ENCODE measurements around the gene PRPSAP2. TPM values are rescaled to one million over a fixed set of nuclear protein-coding genes. Genes with fewer than 3 reads are reported as not detected.
"Not testable (repeated sequence)": the region's sequence is repeated elsewhere in the genome, so short reads cannot be mapped to it uniquely, and the experiment has no call there.

PRPSAP2 gene, protein sequence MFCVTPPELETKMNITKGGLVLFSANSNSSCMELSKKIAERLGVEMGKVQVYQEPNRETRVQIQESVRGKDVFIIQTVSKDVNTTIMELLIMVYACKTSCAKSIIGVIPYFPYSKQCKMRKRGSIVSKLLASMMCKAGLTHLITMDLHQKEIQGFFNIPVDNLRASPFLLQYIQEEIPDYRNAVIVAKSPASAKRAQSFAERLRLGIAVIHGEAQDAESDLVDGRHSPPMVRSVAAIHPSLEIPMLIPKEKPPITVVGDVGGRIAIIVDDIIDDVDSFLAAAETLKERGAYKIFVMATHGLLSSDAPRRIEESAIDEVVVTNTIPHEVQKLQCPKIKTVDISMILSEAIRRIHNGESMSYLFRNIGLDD
- polyA plus RNA-seq (ENCODE audit: insufficient read length in 4 of 4), result 10 to 100 TPM; 56.0 to 68.6 (median 62.8) TPM

DNA sequence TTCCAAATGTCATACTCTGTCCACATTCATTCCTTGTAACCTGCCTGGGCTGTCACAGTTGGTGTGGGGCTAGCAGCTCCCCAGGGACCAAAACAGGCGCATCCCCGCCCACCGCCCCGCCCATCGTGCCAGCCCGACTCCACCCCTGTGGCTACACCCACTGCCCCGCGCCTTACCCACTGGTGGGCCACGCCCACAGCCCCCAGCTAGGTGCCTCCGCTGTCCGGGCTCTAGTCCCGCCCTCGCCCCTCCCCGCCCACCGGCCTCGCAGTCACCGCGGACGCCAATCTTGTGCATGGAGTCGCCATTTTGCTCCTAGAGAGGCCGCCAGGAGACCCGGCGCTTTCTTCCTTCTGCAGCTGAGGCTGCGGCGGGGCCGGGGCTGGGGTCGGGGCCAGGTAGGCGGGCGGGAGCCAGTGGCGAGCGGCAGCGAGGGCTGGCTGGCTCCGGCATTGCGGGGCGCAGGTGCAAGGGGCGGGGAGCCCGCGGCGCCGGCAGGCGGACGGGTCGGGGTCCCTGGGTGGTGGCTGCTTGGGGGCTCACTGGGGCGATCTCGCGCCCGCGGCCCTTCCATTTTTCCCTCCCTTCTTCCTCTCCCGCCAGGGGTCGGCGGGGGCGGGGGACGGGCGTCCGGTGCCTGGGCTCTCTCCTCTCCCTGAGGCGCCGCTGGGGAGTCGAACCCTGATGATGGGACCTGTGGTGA lies at the start of gene PRPSAP2:
PRPSAP2 (plus strand) TSS at position 268 of the 703 bp plus-strand sequence. CDS start 7,703 bp downstream, outside the sequence.
- DNase-seq (ENCODE audit: low read depth in 4 of 4, low spot score in 3 of 4), result peak; percentile 80 to 86 (median 82)

DNA sequence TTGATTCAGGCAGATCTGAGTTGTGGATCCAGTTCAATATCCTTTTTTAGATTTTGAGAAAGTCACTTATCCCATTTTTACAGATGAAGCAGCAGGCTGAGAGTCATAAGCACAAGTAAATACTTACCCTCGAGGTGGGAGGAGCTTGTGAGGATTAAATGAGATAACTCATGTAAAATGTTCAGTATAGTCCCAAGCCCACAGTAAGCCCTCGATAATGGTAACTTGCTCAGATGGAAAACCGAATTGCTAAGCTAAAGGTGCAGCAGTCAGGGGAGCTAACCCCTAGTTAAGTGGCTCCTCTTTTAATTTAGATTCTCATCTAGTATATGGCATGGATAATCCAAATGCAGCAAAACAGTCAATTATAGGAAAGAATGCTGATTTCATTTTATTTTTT lies 42.0 kb upstream of the PRPSAP2 start:
- DNase-seq (ENCODE audit: low read depth in 4 of 4, low spot score in 3 of 4), result not testable (repeated sequence)

DNA sequence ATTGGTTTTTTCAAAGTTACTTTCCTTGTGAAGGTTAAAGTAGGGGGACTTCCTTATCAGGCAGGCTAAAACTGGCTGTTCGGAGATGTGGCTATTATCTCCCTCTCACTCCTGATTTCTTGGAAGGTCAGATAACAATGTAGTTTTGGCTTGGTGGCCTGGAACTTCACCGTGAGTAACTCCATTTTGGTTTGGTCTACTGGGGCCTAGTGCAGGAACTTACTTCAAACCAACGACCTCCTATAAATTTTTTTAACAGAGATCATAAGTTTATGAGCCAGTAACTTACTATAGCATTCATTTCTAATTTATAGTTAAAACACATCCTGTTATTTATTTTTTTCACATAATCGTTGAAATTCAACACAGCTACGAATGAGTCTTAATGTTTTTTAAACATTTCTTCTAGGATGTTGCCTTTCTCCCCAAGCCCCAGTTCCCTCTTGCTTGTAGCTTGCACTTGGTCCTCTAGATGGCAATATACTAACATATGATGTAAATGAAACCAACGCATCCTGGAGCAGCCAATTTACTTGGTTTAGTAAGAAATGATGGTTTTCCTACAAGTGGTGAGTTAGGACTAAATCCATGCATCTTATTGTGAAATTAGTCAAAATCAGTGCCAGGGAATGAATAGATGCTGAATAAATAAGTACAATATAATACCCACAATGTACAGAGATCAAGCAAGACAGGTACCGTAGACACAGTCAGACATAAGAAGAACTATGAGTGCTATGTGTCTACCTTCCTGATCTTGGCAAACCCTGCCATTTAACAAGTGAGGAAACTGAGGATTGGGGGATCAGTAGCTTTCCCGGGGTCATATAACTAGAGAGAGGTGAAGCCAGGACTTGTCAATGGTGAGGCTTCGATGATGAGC lies 41.2 kb upstream of the PRPSAP2 start:
- peak in 3 of 4 donors; percentile 27 to 39 (median 30) for DNase-seq (ENCODE audit: low read depth in 4 of 4, low spot score in 3 of 4)

DNA sequence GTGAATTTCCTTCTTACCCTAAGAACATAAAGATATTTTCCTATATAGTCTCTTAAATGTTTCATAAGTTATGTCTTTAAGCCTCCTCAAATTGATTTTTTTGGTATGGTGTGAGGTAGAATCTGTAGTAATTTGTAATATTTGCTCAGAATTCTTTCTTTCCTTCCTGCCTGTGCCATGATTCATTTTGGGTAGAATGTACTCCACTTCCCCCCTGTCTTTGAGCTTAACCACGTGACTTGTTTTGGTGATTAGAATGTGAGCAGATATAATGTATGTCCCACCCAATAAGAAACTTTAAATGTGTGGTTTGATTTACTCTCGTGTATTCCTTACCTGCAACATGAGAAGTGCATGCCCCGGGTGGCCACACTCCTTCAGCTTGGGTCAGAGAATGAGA lies 36.5 kb upstream of the PRPSAP2 start:
- DNase-seq (ENCODE audit: low read depth in 4 of 4, low spot score in 3 of 4), result not testable (repeated sequence)

DNA sequence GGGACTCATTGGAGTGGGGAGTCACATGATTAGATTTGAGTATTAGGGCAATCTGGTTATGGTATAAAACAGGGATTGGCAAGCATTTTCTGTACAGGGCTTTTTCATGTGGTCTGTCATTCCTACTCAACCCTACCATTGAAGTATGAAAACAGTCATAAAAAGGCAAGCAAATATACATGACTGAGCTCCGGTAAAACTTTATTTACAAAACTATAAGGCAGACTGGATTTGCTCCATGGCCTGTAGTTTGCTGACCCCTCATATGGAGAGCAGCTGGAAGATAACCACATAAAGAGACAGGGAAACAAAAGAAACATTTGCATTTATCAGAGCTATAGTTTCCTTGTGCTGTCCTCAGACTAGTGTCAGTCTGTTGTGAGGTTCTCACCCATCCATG lies 30.3 kb upstream of the PRPSAP2 start:
- DNase-seq (ENCODE audit: low read depth in 4 of 4, low spot score in 3 of 4), result not testable (repeated sequence)

DNA sequence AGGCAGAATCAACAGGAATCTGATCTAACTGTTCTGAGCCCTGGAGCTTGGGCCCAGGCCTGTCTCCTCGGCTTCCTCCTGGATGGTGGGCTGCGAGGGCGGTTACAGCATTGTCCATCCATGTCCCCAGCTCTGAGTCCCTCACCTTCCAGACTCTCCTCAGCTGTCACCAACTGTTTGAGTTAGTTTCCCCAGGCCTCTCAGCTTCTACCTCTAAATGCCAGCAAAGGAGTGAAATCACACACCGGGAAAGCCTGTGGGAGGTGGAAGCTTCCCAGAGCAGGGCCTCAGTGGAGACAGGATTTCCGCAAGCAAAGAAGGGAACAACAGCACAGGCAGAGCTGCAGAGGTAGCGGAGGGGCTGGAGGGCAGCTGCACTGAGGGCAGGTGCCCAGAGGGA lies 9.4 kb upstream of the PRPSAP2 start:
- peak in 1 of 4 donors; percentile 10 for DNase-seq (ENCODE audit: low read depth in 4 of 4, low spot score in 3 of 4)

DNA sequence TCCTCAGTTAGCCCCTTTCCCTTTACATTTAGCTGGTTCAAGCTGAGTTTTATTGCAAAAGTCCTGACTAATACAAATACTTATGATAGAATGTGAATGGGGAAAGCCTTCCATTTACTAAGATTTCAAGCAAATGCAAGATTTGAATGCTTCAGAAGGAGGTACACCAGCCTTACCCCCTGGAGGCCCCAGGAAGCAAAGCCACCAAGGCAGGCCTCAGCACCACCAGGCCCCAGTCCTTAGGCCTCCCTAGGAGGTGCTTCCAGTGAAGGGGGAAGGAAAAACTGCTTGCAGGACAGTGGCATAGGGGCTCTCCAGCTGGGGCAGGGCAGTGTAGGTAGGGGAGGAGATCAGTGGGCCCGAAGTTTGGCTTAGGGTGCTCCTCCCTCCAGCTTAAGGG lies 7.3 kb upstream of the PRPSAP2 start:
- no peak for DNase-seq (ENCODE audit: low read depth in 4 of 4, low spot score in 3 of 4)

DNA sequence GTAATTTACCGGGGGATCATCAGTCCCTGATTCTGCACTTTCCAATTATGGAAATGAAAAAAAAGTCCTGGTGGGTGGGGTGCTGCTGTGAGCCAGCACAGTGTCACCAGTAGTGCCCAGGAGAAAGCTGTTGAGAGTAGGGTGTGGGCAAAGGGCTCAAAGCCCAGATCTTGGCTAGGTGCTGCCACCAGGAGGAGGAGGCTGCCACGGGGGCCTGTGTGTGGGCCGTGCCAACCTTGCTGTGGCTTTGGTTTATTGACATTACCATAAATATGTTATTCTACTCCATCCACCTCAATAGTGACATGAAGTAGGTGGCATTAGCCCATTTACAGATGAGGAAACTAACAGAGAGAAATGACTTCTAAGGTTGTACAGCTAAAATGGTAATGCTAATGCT lies 6.7 kb upstream of the PRPSAP2 start:
- DNase-seq (ENCODE audit: low read depth in 4 of 4, low spot score in 3 of 4), result no peak

DNA sequence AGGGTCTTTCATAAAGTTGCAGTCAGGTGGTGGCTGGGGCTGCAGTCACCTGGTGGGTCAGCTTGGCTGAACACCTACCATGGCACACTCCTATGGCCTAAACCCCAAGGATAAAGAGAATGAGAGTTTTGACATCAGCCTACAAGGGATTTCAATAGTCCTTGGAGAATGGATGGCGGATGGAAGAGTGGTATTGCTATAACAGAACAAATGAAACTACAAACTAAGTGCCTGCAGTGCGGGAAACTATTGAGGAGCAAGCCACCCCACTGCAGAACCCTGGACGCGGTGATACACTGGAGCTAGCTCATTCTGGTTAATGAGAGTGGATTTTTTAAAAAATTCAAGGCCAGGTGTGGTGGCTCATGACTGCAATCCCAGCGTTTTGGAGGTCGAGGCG lies 3.0 kb upstream of the PRPSAP2 start:
- no peak for DNase-seq (ENCODE audit: low read depth in 4 of 4, low spot score in 3 of 4)

DNA sequence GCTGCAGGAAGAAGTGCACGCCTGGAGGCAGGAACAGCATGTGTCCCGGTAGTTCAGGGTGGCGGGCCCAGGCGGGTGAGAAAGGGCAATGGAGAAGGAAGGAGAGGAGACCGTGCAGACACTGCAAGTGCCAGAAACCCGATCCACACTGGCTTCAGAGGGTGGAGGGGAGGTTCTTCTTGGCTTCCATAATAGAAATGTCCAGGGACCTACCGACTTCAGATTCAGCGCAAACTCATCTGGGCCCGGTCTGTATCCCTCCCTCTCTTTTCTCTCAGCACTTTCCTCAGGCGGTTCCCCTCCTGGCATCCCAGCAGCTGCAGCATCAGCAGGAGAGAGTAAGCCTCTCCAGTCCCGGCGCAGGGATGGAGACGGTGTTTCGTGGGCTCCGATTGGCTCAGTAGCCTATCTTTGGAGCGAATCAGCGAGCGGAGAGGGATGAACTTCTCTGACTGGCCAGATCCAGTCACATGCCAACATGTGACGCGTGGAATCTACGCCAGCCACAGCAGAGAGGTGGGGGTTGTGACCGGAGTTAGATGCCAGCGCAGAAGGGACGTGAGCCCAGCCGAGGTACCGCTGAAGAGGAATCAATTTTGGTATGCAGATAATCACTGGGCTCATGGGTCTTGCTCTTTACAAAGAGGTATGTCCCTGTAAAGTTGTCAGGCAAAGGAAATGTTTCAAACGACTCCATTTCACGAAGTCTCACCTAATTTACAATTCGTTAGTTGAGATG lies 1.9 kb upstream of the PRPSAP2 start:
- DNase-seq (ENCODE audit: low read depth in 4 of 4, low spot score in 3 of 4), result peak; percentile 87 to 93 (median 92)

DNA sequence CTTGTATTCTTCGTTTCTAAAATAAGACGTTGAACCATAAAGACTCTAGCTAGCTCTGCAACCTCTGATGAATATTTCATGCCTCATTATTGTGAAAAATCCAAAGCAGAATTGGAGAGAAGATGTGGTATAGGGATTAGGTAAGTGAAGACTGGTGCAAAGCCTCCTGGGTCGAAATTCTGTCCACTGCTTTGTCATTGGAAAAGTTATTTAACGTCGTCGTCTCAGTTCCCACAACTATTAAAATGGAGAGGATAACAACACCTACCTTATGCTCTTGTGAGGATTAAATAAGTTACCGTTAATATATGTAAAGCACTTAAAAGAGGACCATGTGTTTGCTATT lies 1.4 kb upstream of the PRPSAP2 start:
- DNase-seq (ENCODE audit: low read depth in 4 of 4, low spot score in 3 of 4), result no peak

DNA sequence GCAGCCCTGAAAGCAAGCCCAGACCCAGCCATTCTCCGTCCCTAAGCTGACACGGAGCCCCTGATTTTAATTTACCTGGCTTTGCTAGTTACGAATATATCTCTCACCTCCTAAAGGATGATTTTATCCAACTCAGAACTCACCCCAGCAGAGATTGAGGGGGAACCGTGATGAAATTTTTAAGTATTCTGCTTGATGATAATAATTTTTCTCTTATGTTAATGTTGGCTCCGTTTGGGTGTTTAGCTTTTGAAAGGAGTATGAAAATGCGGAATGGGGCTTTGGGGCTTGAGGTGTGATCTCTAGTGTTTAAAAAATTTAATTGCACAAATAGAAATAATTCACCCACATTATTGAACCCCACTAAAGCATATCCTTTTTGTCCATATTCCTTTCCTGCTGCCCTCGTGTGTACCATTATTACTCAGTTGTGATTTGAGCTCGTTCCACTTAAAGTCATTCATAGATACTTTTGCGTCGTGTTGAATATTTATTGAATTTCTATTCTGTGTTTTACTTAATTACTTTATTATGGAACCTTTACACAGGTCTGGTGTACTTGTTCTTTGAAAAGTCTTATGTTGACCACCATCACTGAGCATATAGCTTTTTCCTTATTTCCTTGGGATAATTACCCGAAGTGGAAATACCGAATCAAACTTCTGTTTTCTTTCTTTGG lies 775 bp downstream of the PRPSAP2 start:
- DNase-seq (ENCODE audit: low read depth in 4 of 4, low spot score in 3 of 4), result peak in 1 of 4 donors; percentile 26

DNA sequence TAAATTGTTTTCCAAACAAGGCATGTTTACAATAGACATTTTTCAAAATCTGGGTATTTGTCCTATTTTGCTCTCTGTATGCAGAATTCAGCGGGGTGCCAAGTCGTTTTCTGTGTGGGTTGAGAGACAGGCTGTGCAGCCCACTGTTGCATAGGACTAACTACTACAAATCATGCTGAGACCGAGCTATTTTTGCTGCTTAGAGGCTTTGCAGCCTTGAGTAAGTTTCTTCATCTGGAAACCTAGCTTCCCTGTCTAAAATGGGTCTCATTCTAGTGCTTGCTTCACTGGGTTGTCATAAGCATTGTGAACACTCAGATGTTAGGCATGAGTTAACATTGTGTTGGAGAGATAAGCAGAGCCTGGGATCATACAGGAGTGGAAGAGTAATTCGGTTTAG lies 1.3 kb downstream of the PRPSAP2 start:
- no peak for DNase-seq (ENCODE audit: low read depth in 4 of 4, low spot score in 3 of 4)

DNA sequence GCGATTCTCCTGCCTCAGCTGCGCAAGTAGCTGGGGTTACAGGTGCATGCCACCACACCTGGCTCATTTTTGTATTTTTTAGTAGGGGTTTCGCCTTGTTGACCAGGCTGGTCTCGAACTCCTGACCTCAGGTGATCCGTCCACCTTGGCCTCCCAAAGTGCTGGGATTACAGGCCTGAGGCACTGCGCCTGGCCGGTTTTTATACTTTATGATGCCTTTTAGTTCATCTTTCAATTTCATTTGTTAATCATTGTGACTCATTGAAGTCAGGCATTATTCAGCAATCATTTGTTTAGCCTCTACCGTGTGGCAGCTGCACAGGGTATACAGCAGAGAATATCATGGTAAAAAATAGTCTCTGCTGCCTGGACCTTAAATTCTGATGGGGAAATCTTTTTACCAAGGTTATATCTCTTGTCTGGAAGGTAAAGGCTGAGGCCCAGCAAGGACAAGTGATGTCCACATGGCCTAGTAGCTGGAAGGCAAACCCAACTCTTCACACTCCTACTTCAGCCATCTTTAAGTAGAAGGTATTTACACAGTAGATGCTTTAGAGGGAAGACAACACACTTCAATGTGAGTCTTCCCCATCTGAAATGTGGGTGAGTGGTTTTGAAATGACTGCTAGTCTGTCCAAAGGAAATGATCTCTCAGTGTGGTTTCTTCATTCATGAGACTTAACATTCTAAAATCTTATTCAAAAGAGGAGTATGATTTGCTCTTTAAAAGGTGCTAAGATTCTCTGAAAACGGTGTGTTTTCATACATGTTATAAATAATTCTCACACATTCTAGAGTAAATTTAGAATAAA lies 2.4 kb downstream of the PRPSAP2 start:
- DNase-seq (ENCODE audit: low read depth in 4 of 4, low spot score in 3 of 4), result no peak

DNA sequence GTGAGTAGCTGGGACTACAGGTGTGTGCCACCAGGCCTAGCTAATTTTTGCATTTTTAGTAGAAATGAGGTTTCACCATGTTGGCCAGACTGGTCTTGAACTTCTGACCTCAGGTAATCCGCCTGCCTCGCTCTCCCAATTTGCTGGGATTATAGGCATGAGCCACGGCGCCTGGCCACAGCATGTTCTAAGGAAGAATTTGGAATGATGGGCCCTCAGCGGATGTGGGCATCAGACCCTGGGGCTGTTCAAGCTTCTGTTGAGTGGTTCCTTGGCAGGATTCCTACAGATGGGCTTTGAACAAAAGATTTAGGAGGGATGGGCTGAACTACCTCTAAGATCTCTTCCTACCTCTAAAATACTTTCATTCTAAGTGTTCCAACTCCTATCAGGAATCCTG lies 4.1 kb downstream of the PRPSAP2 start:
- no peak for DNase-seq (ENCODE audit: low read depth in 4 of 4, low spot score in 3 of 4)

DNA sequence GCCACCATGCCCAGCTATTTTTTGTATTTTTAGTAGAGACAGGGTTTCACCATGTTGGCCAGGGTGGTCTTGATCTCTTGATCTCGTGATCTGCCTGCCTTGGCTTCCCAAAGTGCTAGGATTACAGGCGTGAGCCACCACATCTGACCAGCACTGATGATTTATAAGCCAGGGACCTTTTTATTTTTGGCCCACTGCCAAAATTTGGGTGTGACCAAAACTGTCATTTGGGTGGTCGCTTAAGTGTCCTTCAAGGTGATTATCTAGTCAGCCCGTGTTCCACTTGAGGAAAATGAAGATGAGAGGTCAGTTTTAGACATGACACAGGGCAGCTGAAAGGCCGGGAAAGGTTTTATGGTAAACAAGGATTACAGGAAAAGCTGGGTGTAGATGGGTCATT lies 7.1 kb downstream of the PRPSAP2 start:
- not testable (repeated sequence) for DNase-seq (ENCODE audit: low read depth in 4 of 4, low spot score in 3 of 4)

DNA sequence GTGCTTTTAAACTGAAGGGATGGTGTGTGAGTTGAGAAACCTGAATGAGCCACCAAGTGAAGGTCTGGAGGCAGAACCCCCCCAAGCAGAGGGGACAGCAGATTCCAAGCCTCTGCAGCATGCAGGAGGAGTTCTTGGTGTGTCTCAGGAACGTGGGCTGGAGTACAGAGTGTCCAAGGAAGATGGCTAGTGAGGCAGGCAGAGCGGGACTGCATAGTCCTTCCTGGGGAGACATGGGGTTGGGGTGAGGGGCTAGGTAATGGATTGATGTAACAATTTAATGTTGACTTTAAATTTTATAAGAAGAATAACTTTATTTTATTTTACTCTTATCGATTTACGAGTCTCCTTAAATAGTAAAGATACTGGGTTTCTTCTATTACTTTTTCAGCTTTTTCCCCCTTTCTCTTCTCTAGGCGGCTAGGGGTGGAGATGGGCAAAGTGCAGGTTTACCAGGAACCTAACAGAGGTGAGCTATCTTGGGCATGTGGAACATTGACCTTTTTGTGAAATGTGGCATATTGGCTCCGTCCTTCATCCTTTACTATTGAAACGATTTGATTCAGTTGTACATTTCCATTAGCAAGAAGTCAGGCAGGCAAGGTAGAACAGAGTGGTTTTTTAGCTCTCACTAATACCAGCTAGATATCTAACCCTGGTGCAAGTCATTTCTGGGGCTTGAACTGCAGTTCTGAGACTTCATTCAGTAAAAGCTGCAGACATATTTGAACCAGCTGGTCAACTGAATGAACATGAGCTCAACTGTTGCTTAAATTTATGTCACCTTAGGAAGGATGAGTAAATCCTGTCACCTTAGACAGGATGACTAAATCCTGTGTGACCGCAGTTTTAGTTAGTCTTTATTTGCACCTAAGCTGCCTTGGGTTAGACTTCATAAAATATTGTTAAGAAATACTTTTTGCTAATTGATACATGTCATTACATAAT lies 9.2 kb downstream of the PRPSAP2 start:
- DNase-seq (ENCODE audit: low read depth in 4 of 4, low spot score in 3 of 4), result no peak

DNA sequence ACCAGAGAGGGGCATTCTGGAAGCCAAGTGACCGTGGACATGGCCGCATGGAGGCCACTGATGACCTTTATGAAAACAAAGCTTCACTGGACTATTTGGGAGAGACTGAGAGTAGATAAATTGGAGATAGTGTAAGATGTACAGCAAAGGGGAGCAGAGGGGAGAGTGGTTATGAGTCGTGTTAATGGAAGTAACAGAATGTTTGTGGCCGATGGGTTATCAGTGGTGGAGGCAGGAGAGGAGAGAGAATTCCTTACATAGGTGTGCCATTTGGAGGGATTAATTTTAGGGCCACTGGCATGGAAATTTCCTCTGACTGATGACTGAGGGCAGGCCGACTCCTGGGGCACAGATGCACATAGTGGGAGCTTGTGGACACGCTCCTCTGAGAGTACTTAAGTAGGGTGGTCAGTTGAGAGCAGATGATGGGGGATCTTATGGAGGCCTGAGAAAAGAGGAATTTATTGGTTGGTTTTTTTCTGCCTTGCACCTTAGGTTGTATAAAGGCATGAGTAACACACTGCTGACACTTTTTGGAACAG lies 19.2 kb downstream of the PRPSAP2 start:
- DNase-seq (ENCODE audit: low read depth in 4 of 4, low spot score in 3 of 4), result no peak
